Breast epithelium (tissue), 4 donors: ENCODE results near the gene EXOC1L. TPM values are rescaled to one million over a fixed set of nuclear protein-coding genes. Genes with fewer than 3 reads are reported as not detected.

Source experiments
- DNase-seq, 2 donors: peaks; one replicate each; pipeline ENCODE4 v3.0.0-alpha.2; 2019; ENCODE audit warnings: low spot score in 2 of 2
- H3K27ac ChIP-seq, 2 donors: fragments of 200-600 bp; sonication (generic) in 1 of 2; one replicate each; pipeline ENCODE4 v1.5.1; 2016 to 2019; ENCODE audit warnings: mild to moderate bottlenecking in 1 of 2
- H3K27me3 ChIP-seq, 2 donors: fragments of 200-600 bp; sonication (generic) in 1 of 2; one replicate each; pipeline versions ENCODE4 v1.5.1 to v1.6.0; 2017 to 2019; ENCODE audit warnings: control low read depth in 1 of 2, mild to moderate bottlenecking in 1 of 2
- H3K36me3 ChIP-seq: fragments of 200-600 bp; one replicate; pipeline ENCODE4 v1.5.1; 2019
- H3K4me1 ChIP-seq, 2 donors: fragments of 200-600 bp; sonication (generic); one replicate each; pipeline ENCODE4 v1.5.1; 2016 to 2019; ENCODE audit warnings: control low read depth in 1 of 2
- H3K4me3 ChIP-seq, 3 donors: fragments of 200-600 bp; sonication (generic); 1 replicate in 2 of 3; 2 replicates in 1 of 3; pipeline ENCODE4 v1.5.1; 2016 to 2019; ENCODE audit warnings: mild to moderate bottlenecking in 3 of 3, moderate library complexity in 2 of 3
- H3K9me3 ChIP-seq, 2 donors: fragments of 200-600 bp; sonication (generic) in 1 of 2; one replicate each; pipeline ENCODE4 v1.5.1; 2016 to 2019; ENCODE audit warnings: control low read depth in 1 of 2
- CTCF ChIP-seq, 3 donors: fragments of 450-650 bp; IDR thresholded peaks; one replicate each; pipeline ENCODE4 v1.5.1; 2016 to 2017; ENCODE audit warnings: antibody characterized with exemption in 3 of 3, mild to moderate bottlenecking in 3 of 3, moderate library complexity in 3 of 3
- POLR2A ChIP-seq: fragments of 450-650 bp; IDR thresholded peaks from one replicate; pipeline ENCODE4 v1.6.1; 2016; ENCODE audit warnings: antibody characterized with exemption, mild to moderate bottlenecking, moderate library complexity
- POLR2AphosphoS5 ChIP-seq, 3 donors: sonication (generic); formaldehyde crosslinking; IDR thresholded peaks; one replicate each; pipeline ENCODE4 v1.6.1; 2017; ENCODE audit warnings: antibody characterized with exemption in 3 of 3
- intact Hi-C: fragments of 100-400 bp; cut with DNase I; formaldehyde crosslinking; loops from one replicate; pipeline ENCODE4 v1.15.1; 2023; ENCODE audit warnings: low total_unique reads
- total RNA-seq, 3 donors: library from RNA; depleted of rRNA; stranded (reverse); fragments of >200 nt; gene quantifications; one replicate each; pipeline ENCODE4 v1.1.0, GENCODE V29; 2016

Gene EXOC1L
- total RNA-seq, 3 donors from 2014 or later, result not detected

GRCh38 chr4:55868581-55869090, 49.0 kb downstream of the EXOC1L start:
- H3K27ac ChIP-seq, result no peak overlapping the region
- no peaks in the 10 kb centered on the region for H3K27me3 ChIP-seq
- TF ChIP-seq POLR2A, result no peak
- no peak for TF ChIP-seq CTCF (IDR thresholded peaks at IDR 0.05)
- peaks cover 18% of the 10 kb centered on the region for H3K36me3 ChIP-seq
- no peak overlapping the region for H3K4me3 ChIP-seq
- intact Hi-C loops, result no loop called here
- H3K9me3 ChIP-seq, result no peaks in the 10 kb centered on the region
- DNase-seq, result no peak
- no peaks in the 10 kb centered on the region for H3K4me1 ChIP-seq

- H3K4me1 ChIP-seq, result no peaks in the 10 kb centered on the region
- no peaks in the 10 kb centered on the region for H3K27me3 ChIP-seq
- TF ChIP-seq POLR2A (no peak), CTCF (IDR thresholded peaks at IDR 0.05) (no peak), POLR2AphosphoS5 (IDR thresholded peaks at IDR 0.05) (no peak)
- H3K36me3 ChIP-seq, result peaks cover 18% of the 10 kb centered on the region
- no peak for DNase-seq
- H3K27ac ChIP-seq, result no peak overlapping the region
- H3K9me3 ChIP-seq, result no peaks in the 10 kb centered on the region
- no peak overlapping the region for H3K4me3 ChIP-seq
- intact Hi-C loops, result no loop called here
Measured at GRCh38 chr4:55871299-55871800, 51.8 kb downstream of the EXOC1L start.

GRCh38 chr4:55874831-55875230, 55.2 kb downstream of the EXOC1L start:
- DNase-seq, result no peak
- intact Hi-C loops, result no loop called here
- peaks cover 18% of the 10 kb centered on the region for H3K36me3 ChIP-seq
- H3K9me3 ChIP-seq, result no peaks in the 10 kb centered on the region
- no peak for TF ChIP-seq POLR2AphosphoS5 (IDR thresholded peaks at IDR 0.05)
- TF ChIP-seq POLR2A, result no peak
- no peak overlapping the region for H3K4me3 ChIP-seq
- H3K27me3 ChIP-seq, result no peaks in the 10 kb centered on the region
- H3K27ac ChIP-seq, result no peak overlapping the region
- no peaks in the 10 kb centered on the region for H3K4me1 ChIP-seq

DNA sequence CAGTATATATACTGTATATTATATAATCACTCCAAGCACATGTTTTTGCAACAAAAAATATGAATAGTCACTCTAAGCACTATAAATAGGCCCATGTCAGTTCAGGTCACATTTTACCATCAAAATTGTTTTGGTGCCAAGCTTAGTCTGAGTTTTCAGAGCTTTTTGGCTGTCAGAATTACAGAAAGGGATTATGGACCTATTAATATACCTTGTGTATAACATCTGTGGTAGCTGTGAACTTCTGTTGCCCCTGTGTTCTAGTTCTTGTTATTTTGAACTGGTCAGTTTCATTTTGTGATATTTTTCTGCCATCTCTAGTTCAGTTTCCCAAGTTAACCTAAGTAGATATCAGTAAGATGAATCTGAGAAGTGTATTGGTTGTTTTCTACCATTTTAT, 56.8 kb downstream of the EXOC1L start:
- Histone ChIP-seq H3K9me3 (no peaks in the 10 kb centered on the region), H3K27me3 (no peaks in the 10 kb centered on the region), H3K27ac (no peak overlapping the region), H3K4me1 (no peaks in the 10 kb centered on the region), H3K36me3 (peaks cover 12% of the 10 kb centered on the region), H3K4me3 (no peak overlapping the region)
- intact Hi-C loops, result no loop called here
- TF ChIP-seq CTCF (IDR thresholded peaks at IDR 0.05), result no peak
- TF ChIP-seq POLR2AphosphoS5 (IDR thresholded peaks at IDR 0.05), result no peak
- TF ChIP-seq POLR2A, result no peak
- DNase-seq, result no peak

DNA sequence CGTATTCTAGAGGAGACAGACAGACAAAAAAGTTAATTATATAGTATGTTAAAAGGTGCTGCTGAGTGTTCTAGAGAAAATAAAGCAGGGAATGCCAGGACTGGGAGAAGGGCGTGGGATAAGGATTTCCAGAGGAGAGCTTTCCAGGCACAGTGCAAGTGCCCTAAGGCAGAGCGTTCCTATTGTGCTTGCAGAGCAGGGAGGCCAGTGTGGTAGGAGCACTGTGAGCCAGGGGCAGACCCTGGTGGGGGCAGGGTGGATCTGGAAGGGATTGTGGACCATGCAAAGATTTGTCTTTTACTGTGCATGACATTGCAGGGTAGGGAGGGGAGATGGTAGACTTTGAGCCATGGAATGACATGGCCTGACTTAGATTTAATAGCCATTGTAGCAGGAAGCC, 59.6 kb downstream of the EXOC1L start:
- Histone ChIP-seq H3K4me3 (no peak overlapping the region), H3K27ac (no peak overlapping the region), H3K27me3 (no peaks in the 10 kb centered on the region), H3K4me1 (no peaks in the 10 kb centered on the region), H3K36me3 (peaks cover 5% of the 10 kb centered on the region), H3K9me3 (no peaks in the 10 kb centered on the region)
- DNase-seq, result no peak
- intact Hi-C loops, result no loop called here
- TF ChIP-seq CTCF (IDR thresholded peaks at IDR 0.05) (no peak), POLR2A (no peak), POLR2AphosphoS5 (IDR thresholded peaks at IDR 0.05) (no peak)
